NCI-H1417 treated with DMSO at 0.1 percent for 48 hours (cell line): ENCODE results near the gene SLC22A1.
"Not testable (repeated sequence)": the region's sequence is repeated elsewhere in the genome, so short reads cannot be mapped to it uniquely, and the experiment has no call there.

Experiments used
- DNase-seq: peaks from one replicate; lab custom pipeline; 2025; lab: John Stamatoyannopoulos, UW

The SLC22A1 gene

GRCh38 chr6:160124007-160124406 is 2.4 kb downstream of the SLC22A1 start:
- no peak for DNase-seq

DNA sequence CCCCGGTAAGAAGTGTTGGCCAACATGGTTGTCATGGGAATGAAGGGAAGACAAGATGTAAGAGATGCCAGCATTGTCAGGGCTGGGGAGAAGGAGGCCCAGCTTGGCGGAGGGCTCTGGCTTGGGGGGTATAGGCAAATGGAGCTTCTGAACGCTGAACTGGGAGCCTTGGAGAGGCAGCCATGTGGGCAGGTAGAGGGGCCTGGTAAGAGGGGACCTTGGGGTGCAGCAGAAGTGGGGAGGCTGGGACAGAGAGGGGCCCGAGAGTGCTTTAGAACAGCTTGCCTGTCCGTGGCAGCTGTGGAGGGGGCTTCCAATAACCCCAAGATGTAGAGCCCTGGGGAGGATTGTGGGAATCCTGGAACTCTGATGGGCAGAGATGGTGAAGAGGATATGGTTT is 3.0 kb downstream of the SLC22A1 start:
- DNase-seq = no peak

DNA sequence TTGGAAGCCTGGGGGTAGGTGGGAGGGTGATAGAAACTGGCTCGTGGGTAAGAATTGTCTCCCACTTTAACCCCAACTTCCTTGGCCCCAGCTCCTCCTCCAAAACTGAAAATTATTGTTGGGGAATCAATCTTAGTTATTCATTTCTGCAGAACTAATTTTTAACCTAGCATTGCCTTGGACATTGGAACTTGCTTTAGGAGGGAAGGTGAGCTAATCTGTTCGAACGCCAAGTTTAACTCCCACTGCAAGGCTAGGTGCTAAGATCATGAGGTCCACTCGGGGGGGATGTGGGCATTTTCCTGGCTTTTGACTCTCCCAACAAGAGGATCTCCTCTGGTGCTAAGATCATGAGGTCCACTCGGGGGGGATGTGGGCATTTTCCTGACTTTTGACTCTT is 3.5 kb downstream of the SLC22A1 start:
- DNase-seq = not testable (repeated sequence)

DNA sequence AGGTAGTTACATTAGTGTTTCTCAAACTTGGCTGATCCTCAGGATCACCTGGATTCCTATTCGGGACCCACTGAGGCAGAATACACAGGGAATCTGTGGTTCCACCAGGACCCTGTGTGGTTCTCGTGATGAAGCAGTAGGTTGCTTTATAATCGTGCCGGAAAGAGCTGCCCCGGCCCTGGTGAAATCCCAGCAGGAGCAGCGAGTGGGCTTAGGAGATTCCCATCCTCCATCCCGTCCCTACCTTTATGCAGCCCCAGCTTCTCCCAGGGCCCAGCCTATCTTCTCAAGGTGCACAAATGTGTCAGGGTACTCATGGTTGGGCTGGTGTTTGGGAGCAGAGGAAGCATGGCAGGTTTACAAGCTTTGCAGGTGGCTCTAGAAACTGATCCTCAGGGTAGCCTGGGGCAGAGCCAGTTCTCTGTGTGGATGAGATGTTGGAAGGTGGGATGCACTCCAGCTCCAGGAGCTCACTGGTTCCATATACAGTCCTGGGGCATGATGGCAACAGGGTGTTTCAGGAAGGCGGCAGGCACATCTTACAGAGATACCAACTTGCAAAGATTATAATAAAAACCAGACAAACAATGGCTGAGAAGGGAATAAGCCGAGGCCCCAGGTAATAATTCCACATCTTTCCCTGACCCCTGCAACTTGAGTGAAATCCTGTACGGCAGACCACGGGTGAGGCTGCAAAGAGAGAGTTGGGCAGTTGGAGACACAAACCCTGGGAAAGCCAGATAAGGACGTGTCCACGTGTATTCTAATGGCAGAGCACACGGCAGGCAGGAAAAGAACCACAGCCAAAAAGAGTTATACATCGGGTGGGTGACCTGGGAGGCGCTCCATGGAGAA is 5.9 kb downstream of the SLC22A1 start:
- DNase-seq = no peak

- no peak for DNase-seq
These were observed 6.6 kb downstream of the SLC22A1 start for GRCh38 chr6:160128125-160128683.

DNA sequence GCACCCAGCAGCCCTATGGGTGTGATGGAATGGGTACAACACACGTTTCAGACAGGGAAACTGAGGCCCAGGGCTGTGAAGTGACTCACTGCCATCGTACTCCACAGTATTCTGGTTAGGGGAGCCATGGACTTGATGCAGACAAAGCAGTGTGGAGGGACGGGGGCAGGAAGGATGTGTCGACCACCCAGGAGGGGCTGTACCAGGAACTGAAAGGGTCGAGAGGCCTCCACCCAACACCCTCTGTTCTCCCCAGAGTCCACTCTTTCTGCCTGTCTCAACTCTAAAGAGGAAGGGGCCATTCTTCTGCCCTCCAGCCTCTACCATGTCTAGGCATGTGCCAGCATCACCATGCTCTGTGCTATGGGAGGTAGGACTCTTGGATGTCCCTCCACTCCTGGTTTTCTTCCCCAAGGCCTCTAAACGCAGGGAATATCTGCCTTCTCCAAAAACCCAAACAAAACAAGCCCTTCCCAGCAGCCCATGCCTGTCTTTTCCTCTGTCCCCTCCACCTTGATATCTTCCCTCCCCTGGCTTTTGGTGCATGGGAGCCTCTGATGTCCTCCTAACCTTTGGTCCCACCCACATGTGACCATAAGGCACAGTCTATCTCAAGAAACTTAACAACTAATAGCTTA is 7.4 kb downstream of the SLC22A1 start:
- DNase-seq = no peak

DNA sequence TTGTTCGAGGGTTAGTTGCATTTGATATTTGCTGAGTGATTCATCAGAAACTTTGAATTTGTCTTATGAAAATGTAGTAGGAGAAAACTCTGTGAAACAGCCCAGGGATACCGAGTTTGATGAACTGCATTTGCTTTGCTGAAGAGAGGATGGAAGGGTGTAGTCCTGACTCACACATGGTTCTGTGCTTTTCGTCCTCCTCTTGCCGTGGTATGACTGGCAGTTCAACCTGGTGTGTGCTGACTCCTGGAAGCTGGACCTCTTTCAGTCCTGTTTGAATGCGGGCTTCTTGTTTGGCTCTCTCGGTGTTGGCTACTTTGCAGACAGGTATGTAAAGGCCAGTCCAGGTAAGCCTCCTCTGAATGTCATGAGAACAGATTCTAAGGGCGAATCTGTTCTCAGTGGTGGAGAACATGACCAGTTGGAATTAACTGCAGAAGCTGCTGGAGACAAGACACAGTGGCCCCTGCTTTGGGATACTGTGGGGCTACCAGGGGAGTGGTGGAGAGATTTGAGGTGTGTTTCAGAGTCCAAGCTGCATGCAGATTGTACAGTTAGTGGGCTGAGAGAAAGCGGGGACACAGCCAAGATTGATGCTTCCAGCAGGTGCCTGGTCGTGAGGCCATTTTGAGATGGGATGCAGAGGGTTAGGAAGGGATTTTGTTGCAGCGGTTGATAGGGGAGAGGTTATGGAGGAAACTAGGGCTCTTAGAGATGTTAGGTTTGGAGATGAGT is 8.4 kb downstream of the SLC22A1 start:
- no peak for DNase-seq

DNA sequence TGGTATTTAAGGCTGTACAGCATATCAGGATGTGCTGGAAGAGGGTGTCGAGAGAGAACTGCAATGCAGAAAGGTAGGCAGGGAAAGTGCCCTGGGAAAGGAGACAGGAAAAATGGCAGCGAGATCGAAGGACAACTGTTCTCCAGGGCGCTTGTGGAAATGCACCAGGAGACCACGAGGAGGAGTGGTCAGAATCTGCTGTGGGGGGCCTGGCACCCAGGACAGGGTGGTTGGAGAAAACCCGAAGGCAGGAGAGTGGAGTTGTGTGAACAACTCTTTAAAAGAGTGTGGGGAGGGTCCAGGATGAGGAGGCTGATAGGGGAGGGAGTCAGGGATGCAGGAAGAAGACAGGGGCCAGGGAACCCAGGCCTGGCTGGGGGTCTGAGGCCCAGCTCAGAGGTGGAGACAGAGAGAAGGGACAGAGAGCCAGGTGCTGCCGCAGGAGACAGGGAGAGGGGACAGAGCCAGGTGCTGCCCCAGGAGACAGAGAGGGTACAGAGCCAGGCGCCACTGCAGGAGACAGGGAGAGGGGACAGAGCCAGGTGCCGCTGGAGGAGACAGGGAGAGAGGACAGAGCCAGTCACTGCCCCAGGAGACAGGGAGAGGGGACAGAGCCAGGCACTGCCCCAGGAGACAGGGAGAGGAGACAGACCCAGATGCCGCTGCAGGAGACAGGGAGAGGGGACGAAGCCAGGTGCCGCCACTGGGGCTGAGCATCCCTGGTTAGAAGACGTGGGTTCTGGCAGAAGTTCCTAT is 9.3 kb downstream of the SLC22A1 start:
- DNase-seq = no peak

DNA sequence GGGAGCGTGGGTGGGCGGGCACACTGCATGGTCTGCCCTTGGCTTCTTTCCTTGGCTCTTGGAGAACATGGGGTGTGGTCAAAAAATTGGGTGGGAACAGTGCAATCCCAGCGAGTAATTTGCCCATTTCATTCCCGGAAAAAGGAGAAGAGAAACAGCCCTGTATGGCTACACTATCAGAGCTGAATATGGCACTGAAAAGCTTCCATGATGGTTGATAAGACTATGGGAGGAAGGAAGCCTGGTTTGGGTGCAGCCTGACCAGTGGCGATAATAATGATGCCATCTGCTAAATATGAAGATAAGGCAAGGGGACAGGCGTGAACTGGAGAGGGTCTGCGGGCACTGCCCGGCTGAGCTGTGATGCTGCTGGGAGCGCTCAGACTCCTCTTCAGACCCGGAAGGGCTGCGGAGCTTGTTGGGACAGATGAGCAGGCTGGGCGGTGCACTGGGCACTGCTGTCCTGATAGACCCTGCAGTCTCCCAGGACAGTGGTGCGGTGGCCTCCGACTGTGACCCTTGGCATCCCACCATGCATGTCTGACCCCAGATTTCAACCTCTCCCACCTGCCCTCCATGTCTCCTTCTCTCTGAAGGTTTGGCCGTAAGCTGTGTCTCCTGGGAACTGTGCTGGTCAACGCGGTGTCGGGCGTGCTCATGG is 10.2 kb downstream of the SLC22A1 start:
- no peak for DNase-seq

- no peak for DNase-seq
These were observed 10.7 kb downstream of the SLC22A1 start for GRCh38 chr6:160132297-160132637.

- DNase-seq = no peak
These were observed 11.2 kb downstream of the SLC22A1 start for GRCh38 chr6:160132776-160133338.

DNA sequence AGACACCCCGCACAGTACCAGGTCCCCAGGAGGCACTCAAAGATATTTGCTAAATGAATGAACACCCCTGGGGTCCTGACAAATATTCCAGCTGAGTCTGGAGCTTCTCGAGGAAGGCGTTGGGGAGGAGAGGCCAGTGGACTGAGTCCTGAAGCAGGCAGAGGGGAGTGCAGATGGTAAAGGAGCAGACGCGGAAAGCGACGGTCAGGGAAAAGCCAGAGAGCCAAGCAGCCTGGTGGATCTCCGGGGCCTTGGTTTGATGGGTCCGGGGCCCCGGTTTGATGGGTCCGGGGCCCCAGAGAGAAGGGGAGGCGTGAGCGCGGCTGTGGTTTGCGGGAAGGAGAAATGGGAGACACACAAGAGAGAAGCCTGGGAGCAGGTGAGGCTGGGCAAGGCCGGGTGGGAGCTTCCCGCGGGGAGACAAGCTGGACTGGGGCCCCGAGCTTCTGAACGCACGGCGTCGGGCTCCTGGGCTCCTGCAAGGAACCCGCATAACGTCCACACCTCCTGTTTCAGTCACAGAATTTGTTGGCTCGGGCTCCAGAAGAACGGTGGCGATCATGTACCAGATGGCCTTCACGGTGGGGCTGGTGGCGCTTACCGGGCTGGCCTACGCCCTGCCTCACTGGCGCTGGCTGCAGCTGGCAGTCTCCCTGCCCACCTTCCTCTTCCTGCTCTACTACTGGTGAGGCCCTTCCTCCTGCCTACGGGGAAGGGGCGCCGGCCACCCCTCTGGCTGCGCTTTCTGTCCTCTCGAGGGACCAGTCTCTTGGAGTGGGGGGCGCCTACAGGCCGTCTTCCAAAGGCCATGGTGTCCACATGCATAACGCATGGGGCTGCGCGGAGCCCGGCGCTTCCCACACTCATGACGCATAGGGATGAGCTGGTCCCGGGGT is 12.1 kb downstream of the SLC22A1 start:
- no peak for DNase-seq

DNA sequence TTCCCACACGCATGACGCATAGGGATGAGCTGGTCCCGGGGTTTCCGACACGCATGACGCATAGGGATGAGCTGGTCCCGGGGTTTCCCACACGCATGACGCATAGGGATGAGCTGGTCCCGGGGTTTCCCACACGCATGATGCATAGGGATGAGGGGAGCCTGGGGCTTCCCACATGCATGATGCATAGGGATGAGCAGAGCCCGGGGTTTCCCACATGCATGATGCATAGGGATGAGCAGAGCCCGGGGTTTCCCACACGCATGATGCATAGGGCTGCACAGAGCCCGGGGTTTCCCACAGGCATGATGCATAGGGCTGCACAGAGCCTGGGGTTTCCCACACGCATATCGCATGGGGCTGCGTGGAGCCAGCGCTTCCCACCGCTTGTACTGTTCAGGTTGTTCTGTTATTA is 12.7 kb downstream of the SLC22A1 start:
- not testable (repeated sequence) for DNase-seq

GRCh38 chr6:160134779-160135547 is 13.3 kb downstream of the SLC22A1 start:
- no peak for DNase-seq

DNA sequence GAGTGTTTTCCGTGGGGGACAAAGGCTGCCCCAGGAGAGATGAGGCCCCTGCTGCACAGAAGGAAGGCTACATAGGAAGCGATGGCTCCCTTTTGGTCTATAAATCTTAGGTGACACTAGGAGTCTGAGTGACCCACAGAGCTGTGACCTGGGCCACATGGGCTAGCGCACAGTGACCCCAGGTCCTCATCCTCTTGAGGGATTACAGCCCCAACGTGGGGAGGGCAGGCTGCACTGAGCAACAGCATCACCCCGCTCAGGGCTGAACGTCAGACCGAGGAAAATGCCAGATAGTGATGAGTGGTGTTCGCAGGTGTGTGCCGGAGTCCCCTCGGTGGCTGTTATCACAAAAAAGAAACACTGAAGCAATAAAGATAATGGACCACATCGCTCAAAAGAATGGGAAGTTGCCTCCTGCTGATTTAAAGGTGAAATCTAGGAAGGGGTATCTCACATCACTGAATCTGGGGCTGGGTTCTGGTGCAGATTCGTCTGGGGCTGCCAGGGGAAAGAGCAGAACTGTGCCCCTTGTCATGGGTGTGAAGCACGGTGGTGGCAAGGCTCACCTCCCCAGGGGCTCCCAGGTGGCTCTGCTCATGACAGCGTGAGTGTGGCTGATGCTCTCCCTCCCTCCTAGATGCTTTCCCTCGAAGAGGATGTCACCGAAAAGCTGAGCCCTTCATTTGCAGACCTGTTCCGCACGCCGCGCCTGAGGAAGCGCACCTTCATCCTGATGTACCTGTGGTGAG is 14.5 kb downstream of the SLC22A1 start:
- no peak for DNase-seq

GRCh38 chr6:160137130-160137988 is 15.7 kb downstream of the SLC22A1 start:
- DNase-seq = no peak
